Colonic mucosa (tissue), 4 donors: ENCODE data around the gene RPL31. TPM values are rescaled to one million over a fixed set of nuclear protein-coding genes. Genes with fewer than 3 reads are reported as not detected.

Experiments
- DNase-seq: peaks from one replicate; pipeline ENCODE4 v3.0.0-alpha.2; 2020
- H3K27ac ChIP-seq: fragments of 200-600 bp; one replicate; pipeline ENCODE4 v1.8.0; 2021
- H3K27me3 ChIP-seq: fragments of 200-600 bp; one replicate; pipeline ENCODE4 v1.8.0; 2021
- H3K36me3 ChIP-seq: fragments of 200-600 bp; one replicate; pipeline ENCODE4 v1.8.0; 2021
- H3K4me1 ChIP-seq: fragments of 200-600 bp; one replicate; pipeline ENCODE4 v1.8.0; 2021; ENCODE audit warnings: mild to moderate bottlenecking
- H3K4me3 ChIP-seq: fragments of 200-600 bp; one replicate; pipeline ENCODE4 v1.8.0; 2021
- H3K9ac ChIP-seq, 2 donors: one replicate each; pipeline ENCODE4 v1.7.0; 2013; ENCODE audit warnings: control low read depth in 2 of 2, low read depth in 2 of 2, low read length in 2 of 2
- H3K9me3 ChIP-seq: fragments of 200-600 bp; one replicate; pipeline ENCODE4 v1.8.0; 2021
- intact Hi-C: fragments of 100-400 bp; cut with DNase I; formaldehyde crosslinking; loops from one replicate; pipeline ENCODE4 v1.14.1; 2022
- total RNA-seq, 2 donors: library from RNA; stranded (reverse); fragmentation: NEBNext Ultra II Directional in 1 of 2; extraction: Animal tissue kit (Norgen Biotek cat#: 25700) in 1 of 2; gene quantifications; one replicate each; pipeline ENCODE4 v1.2.1, GENCODE V29; 2021
- TF ChIP-seq, protein P1 (sequence below): fragments of 200-600 bp; IDR thresholded peaks from one replicate; pipeline ENCODE4 v1.8.0; 2022; ENCODE audit warnings: antibody characterized with exemption, mild to moderate bottlenecking
- donor health status: healthy.
- donor health status: DM: no; HTN: no; CAD: no.
- donor health status: DM: no; HTN: no; CAD: no.

The RPL31 gene
- total RNA-seq, 2 donors from 2014 or later, result 1,042 to 1,184 TPM

DNA sequence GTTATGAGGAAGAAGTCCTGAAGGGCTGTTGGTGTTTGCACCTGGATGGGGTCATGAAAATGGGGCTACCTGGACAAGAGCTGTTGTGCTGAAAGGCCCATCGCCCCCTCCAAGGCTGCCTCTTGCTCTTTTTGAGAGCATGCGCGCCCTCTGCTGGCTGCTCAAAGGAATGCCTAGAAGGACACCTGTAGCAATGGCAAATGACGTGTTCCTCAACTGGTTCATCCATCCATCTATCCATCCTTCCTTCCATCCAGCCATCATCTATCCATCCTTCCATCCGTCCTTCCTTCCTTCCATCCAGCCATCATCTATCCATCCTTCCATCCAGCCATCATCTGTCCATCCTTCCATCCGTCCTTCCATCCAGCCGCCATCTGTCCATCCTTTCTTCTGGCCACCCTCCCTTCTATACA, 17.2 kb upstream of the RPL31 start:
- Histone ChIP-seq H3K27me3 (no peaks in the 10 kb centered on the region), H3K27ac (no peak overlapping the region), H3K36me3 (no peaks in the 10 kb centered on the region), H3K4me1 (no peaks in the 10 kb centered on the region), H3K4me3 (no peak overlapping the region), H3K9me3 (no peaks in the 10 kb centered on the region), H3K9ac (no peak overlapping the region)
- DNase-seq, result peak; percentile 73
- intact Hi-C loops, result loop anchor here (2.0 to 5.0 kb wide), 2 partner anchors 252 to 378 kb away; no protein-coding TSS in a partner anchor
- TF ChIP-seq, protein P1, sequence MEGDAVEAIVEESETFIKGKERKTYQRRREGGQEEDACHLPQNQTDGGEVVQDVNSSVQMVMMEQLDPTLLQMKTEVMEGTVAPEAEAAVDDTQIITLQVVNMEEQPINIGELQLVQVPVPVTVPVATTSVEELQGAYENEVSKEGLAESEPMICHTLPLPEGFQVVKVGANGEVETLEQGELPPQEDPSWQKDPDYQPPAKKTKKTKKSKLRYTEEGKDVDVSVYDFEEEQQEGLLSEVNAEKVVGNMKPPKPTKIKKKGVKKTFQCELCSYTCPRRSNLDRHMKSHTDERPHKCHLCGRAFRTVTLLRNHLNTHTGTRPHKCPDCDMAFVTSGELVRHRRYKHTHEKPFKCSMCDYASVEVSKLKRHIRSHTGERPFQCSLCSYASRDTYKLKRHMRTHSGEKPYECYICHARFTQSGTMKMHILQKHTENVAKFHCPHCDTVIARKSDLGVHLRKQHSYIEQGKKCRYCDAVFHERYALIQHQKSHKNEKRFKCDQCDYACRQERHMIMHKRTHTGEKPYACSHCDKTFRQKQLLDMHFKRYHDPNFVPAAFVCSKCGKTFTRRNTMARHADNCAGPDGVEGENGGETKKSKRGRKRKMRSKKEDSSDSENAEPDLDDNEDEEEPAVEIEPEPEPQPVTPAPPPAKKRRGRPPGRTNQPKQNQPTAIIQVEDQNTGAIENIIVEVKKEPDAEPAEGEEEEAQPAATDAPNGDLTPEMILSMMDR, result peak; percentile 83

DNA sequence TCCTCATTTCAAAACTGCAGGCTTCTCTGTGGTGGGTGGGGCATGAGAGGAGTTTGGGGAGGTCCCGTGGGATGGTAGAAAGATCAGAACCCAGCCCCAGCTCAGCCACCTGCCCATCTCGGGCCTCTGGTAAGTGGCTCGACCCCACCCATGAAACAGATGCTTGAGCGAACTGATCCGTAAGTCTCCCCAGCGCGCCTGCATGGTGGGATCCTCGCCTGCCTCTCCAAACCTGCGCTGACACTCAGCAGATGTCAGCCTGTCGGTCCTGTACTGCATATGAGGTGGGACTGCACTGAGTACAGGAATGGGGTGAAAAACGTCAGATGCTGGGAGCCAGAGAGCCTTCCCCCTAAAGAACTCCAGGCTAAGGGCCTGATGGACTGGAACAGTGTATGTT, 15.9 kb upstream of the RPL31 start:
- intact Hi-C loops, result no loop called here
- H3K4me1 ChIP-seq, result no peaks in the 10 kb centered on the region
- DNase-seq, result no peak
- no peaks in the 10 kb centered on the region for H3K27me3 ChIP-seq
- no peak overlapping the region for H3K4me3 ChIP-seq
- H3K27ac ChIP-seq, result no peak overlapping the region
- no peaks in the 10 kb centered on the region for H3K9me3 ChIP-seq
- TF ChIP-seq, protein P1, result no peak
- no peak overlapping the region for H3K9ac ChIP-seq
- no peaks in the 10 kb centered on the region for H3K36me3 ChIP-seq

DNA sequence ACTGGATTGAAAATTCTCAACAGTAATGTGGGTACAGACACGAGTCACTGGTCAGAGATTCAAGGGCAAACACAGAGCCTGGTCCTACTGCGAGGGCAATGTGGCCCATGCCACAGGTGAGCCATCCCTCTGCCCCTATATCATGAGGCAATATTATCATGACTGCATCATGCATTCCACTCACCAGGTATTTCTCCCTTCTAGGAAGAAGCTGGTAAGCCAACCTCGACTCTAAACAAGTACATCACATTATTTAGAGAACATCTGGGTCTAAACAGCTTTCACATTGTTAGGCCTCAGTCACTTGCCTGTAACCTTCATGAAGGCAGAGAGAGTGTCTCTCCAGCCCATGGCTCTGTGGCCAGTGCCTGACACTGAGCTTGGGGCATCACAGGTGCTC, 14.6 kb upstream of the RPL31 start:
- H3K9ac ChIP-seq, result no peak overlapping the region
- H3K9me3 ChIP-seq, result no peaks in the 10 kb centered on the region
- intact Hi-C loops, result no loop called here
- TF ChIP-seq, protein P1, result no peak
- H3K4me3 ChIP-seq, result no peak overlapping the region
- no peaks in the 10 kb centered on the region for H3K27me3 ChIP-seq
- H3K36me3 ChIP-seq, result no peaks in the 10 kb centered on the region
- H3K4me1 ChIP-seq, result no peaks in the 10 kb centered on the region
- H3K27ac ChIP-seq, result no peak overlapping the region
- no peak for DNase-seq

DNA sequence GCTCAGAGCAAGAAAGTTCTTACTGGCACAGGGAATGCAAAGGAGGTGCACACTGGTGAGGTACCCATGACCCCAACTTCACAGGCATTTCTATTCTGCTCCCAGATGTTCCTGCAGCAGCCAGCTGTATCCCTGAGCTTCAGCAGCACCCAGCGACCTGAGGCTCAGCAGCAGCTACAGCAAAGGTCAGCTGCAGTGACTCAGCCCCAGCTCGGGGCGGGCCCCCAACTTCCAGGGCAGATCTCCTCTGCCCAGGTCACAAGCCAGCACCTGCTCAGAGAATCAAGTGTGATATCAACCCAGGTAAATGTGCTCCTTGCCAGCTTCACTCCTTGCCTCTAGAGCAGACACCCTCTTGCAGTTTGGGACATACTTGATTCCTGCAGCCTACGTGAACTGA, 14.1 kb upstream of the RPL31 start:
- TF ChIP-seq, protein P1, result no peak
- intact Hi-C loops, result no loop called here
- Histone ChIP-seq H3K27me3 (no peaks in the 10 kb centered on the region), H3K27ac (no peak overlapping the region), H3K9me3 (no peaks in the 10 kb centered on the region), H3K9ac (no peak overlapping the region), H3K4me3 (no peak overlapping the region), H3K4me1 (no peaks in the 10 kb centered on the region), H3K36me3 (no peaks in the 10 kb centered on the region)
- DNase-seq, result no peak

DNA sequence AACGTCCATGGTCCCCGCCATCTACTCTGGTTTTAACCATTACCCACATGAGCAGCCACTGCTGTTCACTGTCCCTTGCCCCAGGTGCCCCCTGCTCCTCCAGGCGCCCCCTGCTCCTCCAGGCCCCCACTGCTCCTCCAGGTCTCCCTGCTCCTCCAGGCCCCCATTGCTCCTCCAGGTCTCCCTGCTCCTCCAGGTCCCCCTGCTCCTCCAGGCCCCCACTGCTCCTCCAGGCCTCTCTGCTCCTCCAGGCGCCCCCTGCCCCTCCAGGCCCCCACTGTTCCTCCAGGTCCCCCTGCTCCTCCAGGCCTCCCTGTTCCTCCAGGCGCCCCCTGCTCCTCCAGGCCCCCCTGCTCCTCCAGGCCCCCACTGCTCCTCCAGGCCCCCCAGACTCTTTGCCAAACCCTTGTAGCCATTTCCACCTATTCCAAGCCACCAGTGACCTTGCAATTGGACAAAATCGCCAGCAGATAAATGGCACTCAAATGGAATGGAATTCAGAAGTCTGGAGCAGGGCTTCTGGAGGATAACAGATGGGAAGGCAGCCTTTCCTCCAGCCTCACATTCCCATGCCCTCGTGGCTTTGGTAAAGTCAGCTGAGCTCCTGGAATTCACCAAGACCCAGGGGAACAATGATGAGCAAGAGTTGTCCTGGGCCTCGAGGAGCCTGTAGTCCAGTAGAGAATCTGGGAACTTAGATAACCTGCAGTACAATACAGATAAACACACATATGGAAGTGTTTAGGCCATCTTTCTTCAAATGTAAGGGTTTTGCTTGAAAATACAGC, 13.3 kb upstream of the RPL31 start:
- Histone ChIP-seq H3K27ac (no peak overlapping the region), H3K27me3 (no peaks in the 10 kb centered on the region), H3K4me1 (no peaks in the 10 kb centered on the region), H3K9me3 (no peaks in the 10 kb centered on the region), H3K9ac (no peak overlapping the region), H3K36me3 (no peaks in the 10 kb centered on the region), H3K4me3 (no peak overlapping the region)
- no peak for DNase-seq
- TF ChIP-seq, protein P1, result no peak
- intact Hi-C loops, result no loop called here
